Ishikawa (cell line): Measurements from ENCODE around the gene GRIK5.

Experiments used
- CEBPB ChIP-seq: IDR thresholded peaks from 2 replicates; pipeline ENCODE4 v1.6.1; 2012
- CREB1 ChIP-seq: IDR thresholded peaks from 2 replicates; pipeline ENCODE4 v1.6.1; 2012; ENCODE audit warnings: low read depth
- EGR1 ChIP-seq: IDR thresholded peaks from 2 replicates; pipeline ENCODE4 v1.6.1; 2012
- EP300 ChIP-seq: IDR thresholded peaks from 2 replicates; pipeline ENCODE4 v1.6.1; 2012; ENCODE audit warnings: borderline replicate concordance
- FOXM1 ChIP-seq: IDR thresholded peaks from 2 replicates; pipeline ENCODE4 v1.6.1; 2012; ENCODE audit warnings: low read depth, borderline replicate concordance
- MAX ChIP-seq: IDR thresholded peaks from 2 replicates; pipeline ENCODE4 v1.6.1; 2012
- NFIC ChIP-seq: IDR thresholded peaks from 2 replicates; pipeline ENCODE4 v1.6.1; 2012
- RAD21 ChIP-seq: IDR thresholded peaks from 2 replicates; pipeline ENCODE4 v1.6.1; 2012; ENCODE audit warnings: low read depth
- TAF1 ChIP-seq: IDR thresholded peaks from 2 replicates; pipeline ENCODE4 v1.6.1; 2012; ENCODE audit warnings: low read depth, mild to moderate bottlenecking
- TCF12 ChIP-seq: IDR thresholded peaks from 2 replicates; pipeline ENCODE4 v1.6.1; 2012; ENCODE audit warnings: low read depth
- TEAD4 ChIP-seq: IDR thresholded peaks from 2 replicates; pipeline ENCODE4 v1.6.1; 2012
- USF1 ChIP-seq: IDR thresholded peaks from 2 replicates; pipeline ENCODE4 v1.6.1; 2012
- YY1 ChIP-seq: IDR thresholded peaks from 2 replicates; pipeline ENCODE4 v1.6.1; 2012; ENCODE audit warnings: low read depth
- ZBTB7A ChIP-seq: IDR thresholded peaks from 2 replicates; pipeline ENCODE4 v1.6.1; 2012; ENCODE audit warnings: low read depth
- TF ChIP-seq, protein P1 (sequence below): IDR thresholded peaks from 2 replicates; pipeline ENCODE4 v1.6.1; 2012; ENCODE audit warnings: low read depth, mild to moderate bottlenecking

GRIK5 gene

GRCh38 chr19:42110658-42111057, 40.7 kb upstream of the GRIK5 start:
- TF ChIP-seq, protein P1, sequence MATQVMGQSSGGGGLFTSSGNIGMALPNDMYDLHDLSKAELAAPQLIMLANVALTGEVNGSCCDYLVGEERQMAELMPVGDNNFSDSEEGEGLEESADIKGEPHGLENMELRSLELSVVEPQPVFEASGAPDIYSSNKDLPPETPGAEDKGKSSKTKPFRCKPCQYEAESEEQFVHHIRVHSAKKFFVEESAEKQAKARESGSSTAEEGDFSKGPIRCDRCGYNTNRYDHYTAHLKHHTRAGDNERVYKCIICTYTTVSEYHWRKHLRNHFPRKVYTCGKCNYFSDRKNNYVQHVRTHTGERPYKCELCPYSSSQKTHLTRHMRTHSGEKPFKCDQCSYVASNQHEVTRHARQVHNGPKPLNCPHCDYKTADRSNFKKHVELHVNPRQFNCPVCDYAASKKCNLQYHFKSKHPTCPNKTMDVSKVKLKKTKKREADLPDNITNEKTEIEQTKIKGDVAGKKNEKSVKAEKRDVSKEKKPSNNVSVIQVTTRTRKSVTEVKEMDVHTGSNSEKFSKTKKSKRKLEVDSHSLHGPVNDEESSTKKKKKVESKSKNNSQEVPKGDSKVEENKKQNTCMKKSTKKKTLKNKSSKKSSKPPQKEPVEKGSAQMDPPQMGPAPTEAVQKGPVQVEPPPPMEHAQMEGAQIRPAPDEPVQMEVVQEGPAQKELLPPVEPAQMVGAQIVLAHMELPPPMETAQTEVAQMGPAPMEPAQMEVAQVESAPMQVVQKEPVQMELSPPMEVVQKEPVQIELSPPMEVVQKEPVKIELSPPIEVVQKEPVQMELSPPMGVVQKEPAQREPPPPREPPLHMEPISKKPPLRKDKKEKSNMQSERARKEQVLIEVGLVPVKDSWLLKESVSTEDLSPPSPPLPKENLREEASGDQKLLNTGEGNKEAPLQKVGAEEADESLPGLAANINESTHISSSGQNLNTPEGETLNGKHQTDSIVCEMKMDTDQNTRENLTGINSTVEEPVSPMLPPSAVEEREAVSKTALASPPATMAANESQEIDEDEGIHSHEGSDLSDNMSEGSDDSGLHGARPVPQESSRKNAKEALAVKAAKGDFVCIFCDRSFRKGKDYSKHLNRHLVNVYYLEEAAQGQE: no peak
- TF ChIP-seq CREB1 (no peak), CEBPB (no peak), TAF1 (no peak), EP300 (no peak), FOXM1 (no peak), TCF12 (no peak), YY1 (no peak), MAX (no peak), ZBTB7A (no peak), EGR1 (no peak), RAD21 (no peak), TEAD4 (no peak)

GRCh38 chr19:42109896-42110295, 39.9 kb upstream of the GRIK5 start:
- no peak for TF ChIP-seq USF1
- no peak for TF ChIP-seq TEAD4
- no peak for TF ChIP-seq EGR1
- TF ChIP-seq CREB1: no peak
- TF ChIP-seq CEBPB: no peak
- TF ChIP-seq RAD21: no peak
- TF ChIP-seq TAF1: no peak
- TF ChIP-seq YY1: no peak
- no peak for TF ChIP-seq EP300
- no peak for TF ChIP-seq TCF12
- TF ChIP-seq, protein P1: no peak
- TF ChIP-seq FOXM1: no peak
- no peak for TF ChIP-seq NFIC
- TF ChIP-seq MAX: no peak
- TF ChIP-seq ZBTB7A: no peak

DNA sequence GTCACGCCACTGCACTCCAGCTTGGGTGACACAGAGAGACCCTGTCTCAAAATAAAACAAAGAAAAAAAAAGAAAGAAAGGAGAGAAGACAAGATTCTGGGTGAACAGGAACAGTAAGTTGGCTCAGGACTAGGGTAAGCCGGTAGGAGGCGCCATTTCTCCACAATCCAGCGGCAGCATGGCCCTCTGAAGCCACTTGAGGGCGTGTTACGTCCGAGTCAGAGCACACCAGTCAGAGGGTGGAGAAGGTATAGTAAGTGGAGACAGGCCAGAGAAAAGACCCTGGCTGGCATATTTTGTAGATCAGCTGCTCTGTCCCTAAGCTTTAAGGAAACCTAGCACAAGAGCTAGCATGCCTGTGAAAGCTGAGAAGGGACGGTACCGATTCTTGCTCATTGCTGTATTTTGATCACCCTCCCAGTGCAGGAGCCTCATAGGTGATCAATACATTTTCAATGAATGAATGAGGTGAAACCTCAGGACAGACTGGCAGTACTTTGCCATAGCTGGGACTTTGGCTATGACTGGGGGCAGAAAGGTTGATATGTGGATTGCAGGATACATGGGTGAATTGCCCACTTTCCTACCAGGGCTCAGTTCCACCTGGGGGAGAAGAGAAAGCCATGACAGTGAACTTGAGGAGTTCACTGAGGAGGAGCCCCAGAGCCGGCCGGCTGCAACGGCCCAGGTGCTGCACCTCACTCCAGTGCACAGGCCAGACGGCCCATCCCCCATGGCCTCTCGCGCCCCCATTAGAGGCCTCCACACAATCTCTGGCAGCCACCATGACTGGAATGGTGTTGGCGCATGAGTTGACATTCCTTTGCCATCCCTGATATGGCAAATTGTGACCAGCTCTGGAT, 38.8 kb upstream of the GRIK5 start:
- TF ChIP-seq USF1 (no peak), TAF1 (no peak), NFIC (no peak), RAD21 (peak; percentile 98), YY1 (no peak), TEAD4 (no peak), MAX (0 out of 2 replicates have a peak, but pooled peaks have one; percentile 21), TCF12 (no peak)
- TF ChIP-seq, protein P1: no peak

GRCh38 chr19:42105368-42105767, 35.4 kb upstream of the GRIK5 start:
- TF ChIP-seq EP300 (no peak), RAD21 (no peak), MAX (no peak), CREB1 (no peak), FOXM1 (no peak), CEBPB (no peak), ZBTB7A (no peak), TEAD4 (no peak), NFIC (no peak), USF1 (no peak), TAF1 (no peak)
- TF ChIP-seq, protein P1: no peak
